Fibroblast of skin of back (primary cell): ENCODE measurements around the gene ACAA2. TPM values are rescaled to one million over a fixed set of nuclear protein-coding genes. Genes with fewer than 3 reads are reported as not detected.

Experiments
- DNase-seq: peaks from one replicate; pipeline ENCODE4 v3.0.0-alpha.2; 2013
- polyA plus RNA-seq, 2 experiments: library from polyadenylated mRNA; unstranded; fragments of 120-200 nt; gene quantifications; one replicate each; pipeline ENCODE4 v1.2.1, GENCODE V29; 2013; ENCODE audit not compliant: insufficient read length in 2 of 2

Gene ACAA2, protein sequence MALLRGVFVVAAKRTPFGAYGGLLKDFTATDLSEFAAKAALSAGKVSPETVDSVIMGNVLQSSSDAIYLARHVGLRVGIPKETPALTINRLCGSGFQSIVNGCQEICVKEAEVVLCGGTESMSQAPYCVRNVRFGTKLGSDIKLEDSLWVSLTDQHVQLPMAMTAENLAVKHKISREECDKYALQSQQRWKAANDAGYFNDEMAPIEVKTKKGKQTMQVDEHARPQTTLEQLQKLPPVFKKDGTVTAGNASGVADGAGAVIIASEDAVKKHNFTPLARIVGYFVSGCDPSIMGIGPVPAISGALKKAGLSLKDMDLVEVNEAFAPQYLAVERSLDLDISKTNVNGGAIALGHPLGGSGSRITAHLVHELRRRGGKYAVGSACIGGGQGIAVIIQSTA
- 95.3 TPM for polyA plus RNA-seq (2013, experiment 1 of 2; ENCODE audit: insufficient read length)
- polyA plus RNA-seq (2013, experiment 2 of 2; ENCODE audit: insufficient read length), result 79.0 TPM

DNA sequence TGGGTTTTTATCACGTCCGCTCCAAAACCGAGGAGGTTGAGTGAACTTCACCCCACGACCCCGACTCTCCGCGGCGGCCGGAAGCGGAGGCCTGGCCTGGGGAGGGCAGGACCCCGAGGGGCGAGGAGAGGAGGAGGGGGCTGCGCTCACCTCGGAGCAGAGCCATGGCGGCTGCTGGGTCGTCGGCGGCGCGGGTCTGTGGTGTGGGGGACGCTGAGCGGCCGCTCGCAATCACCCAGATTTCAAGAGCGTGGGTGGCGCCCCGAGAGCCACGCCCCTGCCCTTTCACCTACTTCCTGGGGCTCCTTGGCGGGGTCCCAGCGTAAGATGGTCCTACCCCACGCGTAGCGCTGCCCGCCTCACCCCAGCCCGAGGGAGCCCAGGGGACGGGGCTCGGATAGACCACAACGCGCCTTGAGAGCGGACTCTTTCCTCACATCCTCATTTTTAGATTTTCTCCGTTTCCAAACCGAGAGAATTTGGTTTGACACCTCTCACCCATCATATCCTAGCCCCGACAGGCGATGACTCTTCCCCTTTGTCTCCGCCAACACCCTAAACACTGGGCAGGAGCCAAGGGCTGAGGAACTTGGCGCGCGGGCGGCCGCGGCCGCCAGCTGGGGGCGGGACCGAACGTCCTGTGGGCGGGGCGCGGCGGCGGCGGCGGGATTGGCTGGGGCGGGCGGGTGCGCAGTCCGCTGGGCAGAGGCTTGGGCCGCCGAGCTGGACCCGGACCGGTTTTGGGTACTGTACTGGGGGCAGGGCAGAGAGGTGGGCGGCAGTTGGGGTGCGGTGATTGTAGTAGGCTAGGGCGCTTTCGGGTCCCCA, at the start of gene ACAA2:
ACAA2 (minus strand) TSS at position 215 of the 828 bp plus-strand sequence; CDS start at position 166, 49 bp downstream.
- DNase-seq, result peak; percentile 91

DNA sequence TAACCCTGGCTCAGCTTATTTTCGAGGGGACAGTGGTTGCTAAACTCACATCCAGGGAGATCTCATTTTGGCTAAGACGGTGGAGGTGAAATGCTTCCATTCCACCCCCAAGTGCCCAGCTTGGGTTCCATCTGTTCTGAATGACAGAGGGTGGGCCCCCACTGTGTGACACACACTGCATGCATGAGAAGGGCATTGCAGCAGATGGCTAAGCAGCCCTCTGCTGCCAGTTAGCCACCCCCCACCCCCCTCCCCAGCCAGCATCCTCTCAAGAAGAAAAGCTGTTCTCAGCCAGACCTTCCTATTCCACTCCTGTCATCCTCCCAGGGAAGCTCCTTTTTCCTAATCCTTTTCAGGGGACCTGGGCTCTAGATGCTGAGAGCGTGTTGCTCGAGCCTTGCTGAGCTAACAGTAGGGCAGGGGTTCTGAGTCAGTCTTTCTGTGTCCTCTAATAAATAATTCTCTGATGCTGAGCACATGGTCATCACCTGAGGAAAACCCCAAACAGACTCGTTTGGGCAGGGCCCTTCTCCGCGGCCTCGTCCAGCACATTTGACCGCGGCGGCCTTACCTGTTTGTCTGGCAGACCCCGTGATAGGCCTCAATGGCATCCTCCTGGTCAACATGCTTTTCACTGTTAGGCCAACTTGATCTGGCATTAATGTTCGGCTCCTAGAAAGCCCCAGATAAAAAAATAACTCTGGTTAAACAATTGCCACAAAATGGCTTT, 49.5 kb upstream of the ACAA2 start:
- DNase-seq, result no peak

- DNase-seq, result peak; percentile 18
These were observed 48.3 kb upstream of the ACAA2 start for GRCh38 chr18:49861659-49862058.

- no peak for DNase-seq
These were observed 46.4 kb upstream of the ACAA2 start for GRCh38 chr18:49859725-49860124.

- no peak for DNase-seq
These were observed 45.7 kb upstream of the ACAA2 start for GRCh38 chr18:49859021-49859359.

GRCh38 chr18:49858309-49859020, 45.1 kb upstream of the ACAA2 start:
- peak; percentile 68 for DNase-seq

- no peak for DNase-seq
These were observed 44.4 kb upstream of the ACAA2 start for GRCh38 chr18:49857708-49858107.

DNA sequence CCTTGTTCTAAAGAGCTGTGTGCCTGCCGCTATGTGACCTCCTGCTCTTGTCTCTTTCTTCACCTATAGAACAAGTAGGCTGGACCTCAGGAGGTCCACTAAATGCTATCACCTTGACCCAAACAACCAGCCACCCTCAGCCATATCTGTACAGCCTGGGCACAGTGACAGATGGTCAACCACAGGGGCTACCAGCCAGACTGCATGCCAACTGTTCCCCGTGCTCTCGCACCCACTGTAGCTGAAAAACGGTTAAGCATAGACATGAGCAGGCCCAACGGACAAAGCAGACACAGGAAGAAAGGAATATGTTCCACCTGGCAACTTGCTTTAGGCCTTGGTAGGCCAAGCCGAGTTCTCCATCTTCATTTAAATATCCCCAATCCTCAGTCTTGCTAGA, 43.2 kb upstream of the ACAA2 start:
- no peak for DNase-seq

DNA sequence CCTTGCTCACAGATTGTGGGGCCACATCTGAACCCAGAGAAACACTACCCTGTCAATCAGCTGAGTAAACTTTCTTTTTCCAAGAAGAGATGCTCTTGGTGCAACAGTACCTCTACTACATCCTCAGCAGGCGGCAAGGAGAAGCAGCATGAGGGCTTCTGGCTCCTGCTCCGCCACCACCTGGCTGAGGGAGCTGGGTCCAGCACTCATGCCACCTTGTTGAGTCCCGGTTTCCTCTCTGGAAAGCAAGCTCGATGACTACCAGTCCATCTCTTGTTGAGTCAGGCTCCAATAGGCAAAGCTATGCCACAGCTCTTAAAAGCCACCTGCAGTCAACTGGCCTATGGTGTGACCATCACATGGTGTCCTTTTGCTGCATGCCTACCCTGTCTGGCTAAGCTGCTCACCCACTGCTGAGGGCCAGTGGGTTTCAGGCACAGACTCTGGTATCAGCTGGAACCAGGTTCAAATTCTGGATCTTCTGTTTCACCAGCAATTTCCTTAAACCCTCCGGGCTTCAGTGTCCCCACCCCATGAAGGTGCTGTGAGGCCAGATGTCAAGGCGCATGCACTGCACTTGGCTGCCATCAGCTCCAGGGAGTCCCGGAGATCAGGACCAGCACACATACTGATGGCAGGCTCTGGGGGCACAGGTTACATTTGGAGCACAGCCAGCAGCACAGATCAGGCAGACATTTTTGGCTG, 42.5 kb upstream of the ACAA2 start:
- no peak for DNase-seq

DNA sequence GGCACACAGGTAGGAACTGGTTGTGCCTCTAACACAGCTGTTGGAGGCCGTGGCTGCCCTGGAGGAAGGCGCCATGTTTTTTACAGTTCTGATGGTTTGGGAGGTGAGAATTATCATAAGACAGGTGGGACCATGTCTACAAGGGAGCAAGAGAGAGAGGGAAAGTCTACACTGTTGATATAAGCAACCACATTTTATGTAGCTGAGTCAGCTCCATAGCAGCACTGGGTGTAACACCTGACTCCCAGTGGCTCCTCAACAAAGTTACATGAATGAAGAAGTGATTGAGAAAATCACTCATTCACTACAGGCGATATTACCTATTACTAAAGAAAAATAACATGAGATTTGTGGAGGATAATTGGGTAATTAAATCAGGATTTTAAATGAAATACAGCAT, 41.3 kb upstream of the ACAA2 start:
- DNase-seq, result no peak

- DNase-seq, result no peak
These were observed 40.1 kb upstream of the ACAA2 start for GRCh38 chr18:49853436-49853835.

DNA sequence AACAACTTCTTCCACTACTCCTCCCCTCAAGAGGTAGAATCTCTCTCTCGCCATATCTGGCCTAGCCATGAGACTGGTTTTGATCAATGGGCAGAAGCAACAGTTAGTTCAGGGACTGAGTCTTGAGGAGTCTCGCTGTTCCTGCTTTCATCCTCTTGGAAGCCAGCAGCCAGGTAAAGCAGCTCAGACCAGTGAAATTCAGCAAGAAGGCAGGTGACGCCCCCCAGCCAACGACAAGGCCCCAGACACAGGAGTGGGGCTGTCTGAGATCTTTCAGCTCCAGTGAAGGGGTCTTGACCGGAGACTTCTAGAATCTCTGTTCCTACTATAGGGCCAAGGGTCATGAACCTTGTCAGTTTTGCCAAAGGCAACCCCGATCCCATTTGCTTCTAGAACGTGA, 39.7 kb upstream of the ACAA2 start:
- no peak for DNase-seq

GRCh38 chr18:49851624-49852023, 38.3 kb upstream of the ACAA2 start:
- no peak for DNase-seq

GRCh38 chr18:49850636-49851035, 37.3 kb upstream of the ACAA2 start:
- no peak for DNase-seq

DNA sequence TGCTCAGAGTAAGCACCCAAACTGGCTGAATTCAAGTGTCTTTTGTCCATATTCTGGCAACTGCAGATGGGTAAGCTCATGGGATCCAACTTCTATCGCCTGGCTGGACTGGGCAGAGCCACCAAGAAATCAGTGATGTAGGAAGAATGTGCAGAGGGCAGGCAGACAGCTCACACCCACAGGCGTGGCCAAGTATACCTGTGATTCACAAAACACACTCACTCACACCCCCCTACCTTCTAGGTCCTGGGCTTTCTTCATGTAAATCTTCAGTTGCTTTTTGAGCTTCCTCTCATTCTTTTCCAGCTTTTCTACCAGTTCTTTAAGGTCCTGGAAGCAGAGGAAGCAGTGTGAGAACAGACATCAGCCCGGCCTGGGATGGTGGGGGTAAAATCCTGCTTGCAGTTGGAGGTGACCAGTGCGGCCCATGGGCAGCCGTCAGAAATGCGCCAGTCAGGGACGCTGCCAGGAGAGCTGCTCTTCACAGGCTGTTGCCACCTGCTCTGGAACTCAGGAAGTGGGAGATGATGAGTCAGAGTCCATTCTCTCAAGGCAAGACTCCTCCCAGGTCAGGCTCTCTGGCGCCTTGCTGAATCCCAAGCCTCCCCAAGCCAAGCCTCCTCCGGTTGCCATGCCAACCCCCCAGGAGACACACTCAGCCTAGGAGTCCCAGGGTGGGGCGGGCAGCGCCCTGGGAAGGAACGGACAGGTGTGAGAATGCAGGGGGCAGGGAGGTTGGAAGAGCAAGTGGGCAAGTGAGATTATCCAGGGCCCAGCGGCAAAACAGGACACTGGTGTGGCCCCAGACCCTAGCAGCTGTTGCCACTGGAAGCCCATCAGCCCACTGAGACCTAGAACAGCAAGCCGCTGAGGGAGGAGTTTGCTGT, 36.2 kb upstream of the ACAA2 start:
- DNase-seq, result peak; percentile 83

- DNase-seq, result no peak
These were observed 34.8 kb upstream of the ACAA2 start for GRCh38 chr18:49848115-49848514.

GRCh38 chr18:49847524-49847923, 34.2 kb upstream of the ACAA2 start:
- no peak for DNase-seq

GRCh38 chr18:49846718-49847470, 33.6 kb upstream of the ACAA2 start:
- DNase-seq, result no peak

DNA sequence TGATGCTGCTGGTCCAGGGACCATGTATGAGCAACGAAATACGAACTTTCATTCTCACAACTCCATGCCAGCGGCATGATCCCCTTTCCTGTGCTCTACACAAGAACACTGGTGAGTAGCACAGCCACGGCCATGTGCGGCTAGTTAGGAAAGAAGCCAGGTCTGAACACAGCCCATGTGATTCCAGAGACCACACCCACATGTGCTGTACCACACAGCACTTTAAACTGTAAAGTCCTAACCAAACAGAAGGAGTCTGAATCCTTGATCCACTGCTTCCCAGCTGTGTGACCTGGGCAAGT, 33.0 kb upstream of the ACAA2 start:
- DNase-seq, result peak; percentile 42
